Mucosa of stomach (tissue), 1 donor: Measurements from ENCODE around the gene HSD17B11.
"Not testable (repeated sequence)": the region's sequence is repeated elsewhere in the genome, so short reads cannot be mapped to it uniquely, and the experiment has no call there.

Experiments
- H3K27me3 ChIP-seq: one replicate; pipeline ENCODE4 v1.7.0; 2013; ENCODE audit warnings: mild to moderate bottlenecking, low read length; ENCODE audit not compliant: control insufficient read depth, insufficient read depth
- H3K36me3 ChIP-seq: one replicate; pipeline ENCODE4 v1.7.0; 2013; ENCODE audit warnings: low read length; ENCODE audit not compliant: control insufficient read depth, insufficient read depth
- H3K4me1 ChIP-seq: one replicate; pipeline ENCODE4 v1.7.0; 2013; ENCODE audit warnings: mild to moderate bottlenecking, low read length; ENCODE audit not compliant: control insufficient read depth, insufficient read depth
- H3K4me3 ChIP-seq: one replicate; pipeline ENCODE4 v1.7.0; 2013; ENCODE audit warnings: low read length
- H3K9ac ChIP-seq: one replicate; pipeline ENCODE4 v1.7.0; 2013; ENCODE audit warnings: mild to moderate bottlenecking, low read length, moderate library complexity
- H3K9me3 ChIP-seq: one replicate; pipeline ENCODE4 v1.7.0; 2013; ENCODE audit warnings: mild to moderate bottlenecking, low read length, moderate library complexity; ENCODE audit not compliant: control insufficient read depth
- donor health status: Pancreatic carcinoma.

Gene HSD17B11

DNA sequence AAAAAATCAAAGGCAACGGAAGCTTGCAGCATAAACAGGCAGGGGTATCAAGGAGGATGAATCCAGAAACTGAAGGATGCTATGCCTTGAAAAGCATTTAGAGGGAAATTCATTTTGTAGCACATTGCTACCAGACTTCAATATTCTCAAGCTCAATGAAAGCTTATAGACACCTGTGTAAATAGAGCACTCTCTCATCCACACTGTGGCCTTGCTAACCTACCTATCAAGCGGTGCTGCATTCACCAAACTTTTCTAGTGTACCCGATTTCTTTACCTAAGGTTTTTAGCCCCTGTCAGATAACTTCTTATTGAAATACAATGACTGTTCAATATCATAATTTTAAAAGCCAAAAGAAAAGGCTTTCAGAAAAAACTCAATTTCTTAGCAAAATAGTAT is 48.1 kb downstream of the HSD17B11 start:
- no peaks in the 10 kb centered on the region for H3K9me3 ChIP-seq
- H3K36me3 ChIP-seq: no peaks in the 10 kb centered on the region
- H3K4me1 ChIP-seq: no peaks in the 10 kb centered on the region
- no peak overlapping the region for H3K9ac ChIP-seq
- no peaks in the 10 kb centered on the region for H3K27me3 ChIP-seq
- no peak overlapping the region for H3K4me3 ChIP-seq

DNA sequence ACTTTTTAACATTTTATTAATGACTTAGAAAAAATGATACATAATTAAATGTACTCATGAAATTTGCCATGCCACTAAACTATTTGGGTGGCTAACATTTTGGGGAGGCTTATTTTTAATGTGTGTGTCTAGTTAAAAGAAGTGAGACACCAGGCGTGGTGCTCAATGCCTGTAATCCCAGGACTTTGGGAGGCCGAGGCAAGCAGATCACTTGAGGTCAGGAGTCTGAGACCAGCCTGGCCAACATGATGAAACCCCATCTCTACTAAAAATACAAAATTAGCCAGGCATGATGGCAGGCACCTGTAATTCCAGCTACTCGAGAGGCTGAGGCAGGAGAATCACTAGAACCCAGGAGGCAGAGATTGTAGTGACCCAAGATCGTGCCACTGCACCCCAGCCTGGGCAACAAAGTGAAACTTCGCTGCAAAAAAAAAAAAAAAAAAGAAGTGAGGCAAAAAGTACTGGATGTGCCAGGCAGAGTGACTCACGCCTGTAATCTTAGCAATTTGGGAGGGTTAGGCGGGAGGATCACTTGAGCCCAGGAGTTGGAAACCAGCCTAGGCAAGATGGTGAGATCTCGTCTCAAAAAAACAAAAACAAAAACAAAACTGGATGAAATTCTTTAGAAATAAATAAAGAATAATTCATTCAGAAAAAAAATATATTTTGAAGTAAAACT is 48.9 kb downstream of the HSD17B11 start:
- H3K27me3 ChIP-seq, H3K9ac ChIP-seq, H3K9me3 ChIP-seq, H3K36me3 ChIP-seq, H3K4me3 ChIP-seq, H3K4me1 ChIP-seq: not testable (repeated sequence)

DNA sequence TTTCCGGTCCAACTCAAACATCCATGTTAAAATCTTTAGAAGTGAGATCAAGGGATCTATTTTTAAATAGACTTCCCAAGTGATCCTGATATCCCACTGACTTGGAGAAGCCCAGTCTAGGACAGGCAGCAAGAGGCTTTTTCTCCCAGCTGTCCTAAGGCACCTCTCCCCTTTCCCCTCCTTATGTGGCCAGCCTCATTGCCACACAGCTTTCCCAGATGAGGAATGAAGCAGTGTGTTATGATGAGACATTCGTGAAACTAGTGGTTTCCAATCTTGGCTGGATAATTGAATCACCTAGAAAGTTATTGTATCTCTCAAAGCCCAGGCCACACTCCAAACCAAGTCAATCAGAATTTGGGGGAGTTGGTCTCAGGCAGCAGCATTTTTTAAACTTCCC is 51.5 kb downstream of the HSD17B11 start:
- Histone ChIP-seq H3K27me3 (no peaks in the 10 kb centered on the region), H3K9ac (no peak overlapping the region), H3K4me1 (no peaks in the 10 kb centered on the region), H3K9me3 (no peaks in the 10 kb centered on the region), H3K36me3 (no peaks in the 10 kb centered on the region), H3K4me3 (no peak overlapping the region)

- Histone ChIP-seq H3K4me1 (no peaks in the 10 kb centered on the region), H3K36me3 (no peaks in the 10 kb centered on the region), H3K4me3 (no peak overlapping the region), H3K27me3 (no peaks in the 10 kb centered on the region), H3K9ac (no peak overlapping the region), H3K9me3 (no peaks in the 10 kb centered on the region)
Observed at GRCh38 chr4:87337361-87337760, 53.6 kb downstream of the HSD17B11 start.

DNA sequence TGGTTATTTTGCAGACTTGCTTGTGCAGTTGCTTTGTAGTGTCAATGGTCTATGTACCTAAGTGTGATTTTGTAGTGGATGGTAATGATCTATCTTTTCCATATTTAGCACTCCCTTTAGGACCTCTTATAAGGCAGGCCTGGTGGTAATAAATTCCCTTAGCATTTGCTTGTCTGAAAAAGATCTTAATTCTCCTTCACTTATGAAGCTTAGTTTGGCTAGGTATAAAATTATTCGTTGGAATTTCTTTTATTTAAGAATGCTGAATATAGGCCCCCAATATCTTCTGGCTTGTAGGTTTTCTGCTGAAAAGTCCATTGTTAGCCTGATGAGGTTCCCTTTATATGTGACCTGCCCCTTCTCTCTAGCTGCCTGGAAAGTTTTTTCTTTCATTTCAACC is 57.7 kb downstream of the HSD17B11 start:
- no peaks in the 10 kb centered on the region for H3K9me3 ChIP-seq
- no peaks in the 10 kb centered on the region for H3K27me3 ChIP-seq
- no peak overlapping the region for H3K4me3 ChIP-seq
- no peaks in the 10 kb centered on the region for H3K36me3 ChIP-seq
- H3K4me1 ChIP-seq: no peaks in the 10 kb centered on the region
- H3K9ac ChIP-seq: no peak overlapping the region

- Histone ChIP-seq H3K9me3 (no peaks in the 10 kb centered on the region), H3K4me1 (no peaks in the 10 kb centered on the region), H3K27me3 (no peaks in the 10 kb centered on the region), H3K36me3 (no peaks in the 10 kb centered on the region), H3K9ac (no peak overlapping the region), H3K4me3 (no peak overlapping the region)
Observed at GRCh38 chr4:87330761-87331160, 60.2 kb downstream of the HSD17B11 start.

DNA sequence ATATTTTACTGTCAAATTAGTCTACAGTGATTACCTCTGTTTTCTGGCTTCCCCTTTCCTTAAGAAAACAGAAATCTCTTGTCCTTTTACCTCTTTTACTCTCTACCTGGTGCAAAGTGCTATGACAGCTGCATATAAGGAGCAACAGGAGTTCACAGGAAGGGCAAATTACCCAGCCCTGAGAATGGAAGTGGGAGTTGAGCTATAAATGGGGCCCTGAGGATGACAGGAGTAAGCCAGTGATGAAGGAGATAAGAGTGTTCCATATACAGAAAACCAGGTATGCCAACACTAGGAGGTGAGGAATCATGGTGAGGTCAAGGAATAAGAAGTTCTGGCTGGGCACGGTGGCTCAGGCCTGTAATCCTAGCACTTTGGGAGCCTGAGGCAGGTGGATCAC is 63.9 kb downstream of the HSD17B11 start:
- H3K9ac ChIP-seq: no peak overlapping the region
- no peak overlapping the region for H3K4me3 ChIP-seq
- no peaks in the 10 kb centered on the region for H3K27me3 ChIP-seq
- no peaks in the 10 kb centered on the region for H3K9me3 ChIP-seq
- no peaks in the 10 kb centered on the region for H3K36me3 ChIP-seq
- H3K4me1 ChIP-seq: no peaks in the 10 kb centered on the region

DNA sequence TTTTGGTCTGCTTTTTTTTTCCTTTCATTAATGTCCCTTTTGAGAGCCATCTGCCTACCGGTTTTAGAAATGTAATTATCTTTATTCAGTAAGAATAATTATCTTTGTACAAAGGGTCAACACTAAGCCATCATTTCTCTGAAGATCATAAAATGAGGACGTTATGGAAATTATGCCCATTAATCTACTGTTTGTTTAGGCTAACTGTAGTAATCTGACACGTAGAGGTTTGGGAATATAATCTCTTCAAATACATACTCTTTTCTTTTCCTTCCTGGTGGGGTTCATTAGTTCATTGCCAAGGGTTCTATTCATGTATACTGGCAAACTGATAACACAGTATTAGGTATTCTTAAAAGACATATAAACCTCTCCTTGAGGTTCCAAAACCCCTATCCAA is 64.5 kb downstream of the HSD17B11 start:
- no peaks in the 10 kb centered on the region for H3K9me3 ChIP-seq
- no peaks in the 10 kb centered on the region for H3K4me1 ChIP-seq
- no peaks in the 10 kb centered on the region for H3K36me3 ChIP-seq
- H3K4me3 ChIP-seq: no peak overlapping the region
- H3K27me3 ChIP-seq: no peaks in the 10 kb centered on the region
- H3K9ac ChIP-seq: no peak overlapping the region

- H3K27me3 ChIP-seq: no peaks in the 10 kb centered on the region
- no peaks in the 10 kb centered on the region for H3K36me3 ChIP-seq
- no peaks in the 10 kb centered on the region for H3K4me1 ChIP-seq
- no peak within 1 kb of the TSS for H3K9ac ChIP-seq
- no peaks in the 10 kb centered on the region for H3K9me3 ChIP-seq
- H3K4me3 ChIP-seq: no peak within 1 kb of the TSS
Observed at GRCh38 chr4:87322754-87323153, 68.2 kb downstream of the HSD17B11 start, which contains the start of gene HSD17B13. Gene HSD17B13, minus strand, starts transcription at chr4:87322882. Its CDS starts 41 bp downstream, at chr4:87322841.

- Histone ChIP-seq H3K4me3 (no peak overlapping the region), H3K36me3 (no peaks in the 10 kb centered on the region), H3K9me3 (no peaks in the 10 kb centered on the region), H3K27me3 (no peaks in the 10 kb centered on the region), H3K9ac (no peak overlapping the region), H3K4me1 (no peaks in the 10 kb centered on the region)
Observed at GRCh38 chr4:87321888-87322287, 69.1 kb downstream of the HSD17B11 start.

GRCh38 chr4:87317527-87317926 is 73.5 kb downstream of the HSD17B11 start:
- Histone ChIP-seq H3K9ac (no peak overlapping the region), H3K4me1 (no peaks in the 10 kb centered on the region), H3K27me3 (no peaks in the 10 kb centered on the region), H3K36me3 (no peaks in the 10 kb centered on the region), H3K9me3 (no peaks in the 10 kb centered on the region), H3K4me3 (no peak overlapping the region)

- Histone ChIP-seq H3K36me3 (no peaks in the 10 kb centered on the region), H3K4me3 (no peak overlapping the region), H3K9ac (no peak overlapping the region), H3K27me3 (no peaks in the 10 kb centered on the region), H3K4me1 (no peaks in the 10 kb centered on the region), H3K9me3 (no peaks in the 10 kb centered on the region)
Observed at GRCh38 chr4:87316961-87317360, 74.0 kb downstream of the HSD17B11 start.

GRCh38 chr4:87315000-87315399 is 76.0 kb downstream of the HSD17B11 start:
- not testable (repeated sequence) for H3K36me3 ChIP-seq, H3K4me3 ChIP-seq, H3K4me1 ChIP-seq, H3K27me3 ChIP-seq, H3K9me3 ChIP-seq, H3K9ac ChIP-seq
